Stimulated activated CD8-positive, alpha-beta memory T cell treated with anti-CD3 and anti-CD28 coated beads, Interleukin-7, amount 100 ng/mL, for 48 hours (primary cell): ENCODE measurements around the gene SEMA4G.
"Not testable (repeated sequence)": the region's sequence is repeated elsewhere in the genome, so short reads cannot be mapped to it uniquely, and the experiment has no call there.

ENCODE experiments used
- DNase-seq, 2 donors: peaks; one replicate each; pipeline ENCODE4 v3.0.0-alpha.2; 2020; ENCODE audit warnings: low read depth in 1 of 2; ENCODE audit errors: extremely low read depth in 1 of 2

Gene SEMA4G

DNA sequence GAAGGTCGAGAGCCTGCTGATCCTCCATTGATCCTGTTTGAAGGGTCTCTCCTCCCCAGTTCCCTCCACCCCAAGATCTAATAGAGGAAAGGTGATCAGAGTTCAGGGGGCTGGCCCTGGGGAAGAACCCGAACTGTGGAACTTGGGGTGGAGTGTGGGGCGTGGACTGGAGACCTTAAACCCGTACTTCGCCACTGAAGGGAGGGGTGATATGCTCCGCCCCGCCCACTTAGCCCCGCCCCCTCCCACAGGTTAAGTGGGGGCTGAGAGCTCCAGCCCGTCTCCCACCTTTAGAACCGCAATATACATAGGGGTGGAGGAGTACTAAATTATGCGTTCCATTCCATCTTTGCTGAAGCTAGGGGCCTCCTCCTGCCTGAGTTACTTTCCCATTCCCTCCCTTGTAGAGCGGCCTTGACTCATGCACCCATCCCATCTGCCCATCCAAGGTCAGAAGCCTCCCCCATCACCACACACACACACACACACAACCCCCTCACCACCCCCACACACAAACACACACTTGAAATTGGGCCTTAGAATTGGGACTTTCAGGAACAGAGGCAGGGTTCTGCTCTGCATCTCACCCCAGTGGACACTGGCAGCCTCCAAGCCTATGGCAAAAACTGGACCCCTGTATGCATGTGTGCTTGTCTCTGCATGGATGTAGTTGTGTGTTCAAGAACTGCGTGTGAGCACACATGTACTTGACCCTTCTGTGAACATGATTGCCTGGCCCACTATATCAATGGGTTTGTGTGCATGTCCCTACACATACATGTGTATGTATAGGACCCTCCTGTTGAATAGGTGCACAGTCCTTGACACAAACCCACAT lies 991 bp downstream of the SEMA4G start:
- DNase-seq, result no peak

DNA sequence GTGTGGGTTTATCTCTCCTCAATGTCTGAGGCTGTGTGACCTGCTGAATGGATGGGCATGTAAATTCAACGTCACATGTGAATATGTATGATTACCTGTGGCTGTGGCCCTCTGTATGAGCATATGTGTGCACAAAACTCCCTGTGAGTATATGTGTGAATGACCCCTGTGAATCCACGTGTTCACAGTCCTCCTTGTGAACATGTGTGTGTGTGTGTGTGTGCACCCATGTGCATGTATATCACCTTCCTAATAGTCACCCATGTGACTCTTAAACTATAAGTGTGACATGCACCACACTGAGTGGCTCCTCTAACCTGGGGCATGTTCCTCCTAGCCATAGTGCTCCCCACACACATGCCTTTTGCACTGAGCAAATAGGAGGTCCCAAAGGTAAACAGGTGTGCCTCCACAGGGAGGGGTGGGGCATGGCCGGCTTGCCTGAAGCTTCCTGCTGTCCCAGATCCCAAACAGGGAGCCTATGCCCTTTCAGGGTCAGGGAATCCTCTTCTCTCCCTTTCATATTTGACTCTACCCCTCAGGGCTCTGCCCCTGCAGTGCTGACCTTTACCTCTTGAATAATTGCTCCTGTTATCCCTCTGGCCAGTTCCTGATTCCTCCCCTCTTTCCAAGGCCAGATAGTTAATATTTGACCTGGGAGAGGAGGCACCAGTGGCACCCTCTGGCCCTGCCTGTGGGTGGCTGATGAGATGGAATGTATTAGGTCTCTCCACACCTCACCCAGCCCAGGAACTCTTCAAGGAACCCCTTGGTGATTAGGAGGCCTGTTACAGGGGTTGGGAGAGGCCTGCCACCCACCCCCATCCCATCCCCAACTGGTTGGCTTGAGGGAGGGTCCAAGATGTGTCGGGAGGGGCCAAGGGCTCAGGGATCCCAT lies 1.9 kb downstream of the SEMA4G start:
- DNase-seq, result no peak

DNA sequence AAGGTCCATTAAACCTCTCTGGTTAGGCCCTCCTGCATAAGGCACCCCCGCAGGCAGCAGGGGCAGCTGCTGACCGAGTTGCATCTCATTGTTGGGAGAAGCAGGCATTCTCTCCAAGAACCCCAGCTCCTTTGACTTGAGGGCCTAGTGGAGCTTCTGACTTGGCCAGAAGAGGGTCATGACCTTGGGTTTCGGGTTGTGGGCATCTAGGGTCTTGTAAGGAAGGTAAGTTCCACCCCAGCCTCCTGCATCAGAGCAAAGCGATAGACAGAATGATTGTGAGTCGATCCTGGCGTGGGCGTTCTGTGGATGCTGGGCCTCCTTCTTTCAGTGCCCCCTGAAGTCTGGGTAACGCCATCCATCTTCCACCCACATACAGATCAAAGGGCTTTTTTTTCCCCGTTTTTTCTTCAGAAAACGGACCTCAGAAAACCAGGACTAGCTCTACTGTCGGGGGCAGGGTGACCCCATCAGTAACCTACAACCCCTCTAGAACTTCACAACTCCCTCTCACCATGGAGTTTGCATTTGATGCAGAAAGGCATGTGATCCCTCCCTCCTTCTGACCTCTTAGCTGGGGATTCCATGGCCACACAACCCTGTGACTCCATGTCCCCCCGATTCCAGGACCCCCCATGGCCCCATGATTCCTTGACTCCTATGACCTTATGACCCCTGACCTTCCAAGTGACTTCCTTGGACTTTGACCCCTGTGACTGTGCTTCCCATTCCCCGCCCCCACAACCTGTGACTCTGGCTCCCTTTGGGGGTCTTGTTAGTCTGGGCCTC lies 3.0 kb downstream of the SEMA4G start:
- no peak for DNase-seq

DNA sequence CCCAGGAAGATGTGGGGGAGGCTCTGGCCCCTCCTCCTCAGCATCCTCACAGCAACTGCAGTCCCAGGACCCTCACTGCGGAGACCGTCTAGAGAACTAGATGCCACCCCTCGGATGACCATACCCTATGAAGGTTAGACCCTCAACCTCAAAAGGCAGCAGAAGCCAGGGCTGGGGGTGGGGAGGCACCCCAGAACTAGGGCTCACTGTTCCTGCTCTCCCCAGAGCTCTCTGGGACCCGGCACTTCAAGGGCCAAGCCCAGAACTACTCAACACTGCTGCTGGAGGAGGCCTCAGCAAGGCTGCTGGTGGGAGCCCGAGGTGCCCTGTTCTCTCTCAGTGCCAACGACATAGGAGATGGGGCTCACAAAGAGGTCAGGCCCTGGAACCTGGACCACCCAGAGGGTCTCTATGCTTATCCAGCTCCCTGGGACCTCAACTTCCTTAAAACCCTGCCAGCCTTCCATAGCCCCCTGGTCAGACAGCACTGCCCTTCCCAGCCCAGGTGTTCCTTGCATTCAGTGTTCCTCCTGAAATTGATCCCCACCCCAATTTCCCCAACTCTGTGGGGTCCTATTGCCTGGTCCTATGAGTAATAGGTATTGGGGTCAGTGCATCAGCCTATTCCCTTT lies 3.7 kb downstream of the SEMA4G start:
- DNase-seq, result no peak

DNA sequence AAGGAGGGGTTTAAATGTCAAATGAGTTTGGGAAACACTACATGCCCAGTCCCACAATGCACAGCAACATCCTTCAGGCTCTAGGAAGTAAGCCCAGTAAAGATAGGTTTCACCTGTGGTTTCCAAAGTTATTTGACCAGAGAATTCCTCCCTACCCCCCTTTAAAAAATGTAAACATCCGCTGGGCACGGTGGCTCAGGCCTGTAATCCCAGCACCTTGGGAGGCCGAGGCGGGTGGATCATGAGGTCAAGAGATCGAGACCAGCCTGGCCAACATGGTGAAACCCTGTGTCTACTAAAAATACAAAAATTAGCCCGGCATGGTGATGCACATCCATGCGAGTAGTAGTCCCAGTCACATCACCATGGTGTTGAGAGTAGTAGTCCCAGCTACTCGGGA lies 6.1 kb downstream of the SEMA4G start:
- DNase-seq, result not testable (repeated sequence)

DNA sequence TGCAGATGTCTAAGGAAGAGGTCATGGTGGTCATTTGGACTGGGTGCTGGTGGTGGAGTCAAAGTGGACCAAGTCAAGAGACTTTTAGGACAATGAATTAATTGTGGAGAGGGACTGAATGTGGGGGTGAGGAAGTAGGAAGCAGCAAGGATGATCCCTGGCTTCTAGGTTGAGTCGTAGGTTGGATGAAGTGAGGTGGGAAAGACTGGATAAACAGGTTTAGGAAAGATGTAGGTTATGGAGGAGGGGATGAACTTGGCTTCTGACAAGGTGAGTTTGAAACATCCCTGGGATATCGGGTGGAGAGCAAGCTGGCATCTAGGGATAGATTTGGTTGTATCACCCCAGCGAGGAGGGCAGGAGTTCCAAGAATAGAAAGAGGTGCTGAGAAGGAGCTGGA lies 7.6 kb downstream of the SEMA4G start:
- no peak for DNase-seq

DNA sequence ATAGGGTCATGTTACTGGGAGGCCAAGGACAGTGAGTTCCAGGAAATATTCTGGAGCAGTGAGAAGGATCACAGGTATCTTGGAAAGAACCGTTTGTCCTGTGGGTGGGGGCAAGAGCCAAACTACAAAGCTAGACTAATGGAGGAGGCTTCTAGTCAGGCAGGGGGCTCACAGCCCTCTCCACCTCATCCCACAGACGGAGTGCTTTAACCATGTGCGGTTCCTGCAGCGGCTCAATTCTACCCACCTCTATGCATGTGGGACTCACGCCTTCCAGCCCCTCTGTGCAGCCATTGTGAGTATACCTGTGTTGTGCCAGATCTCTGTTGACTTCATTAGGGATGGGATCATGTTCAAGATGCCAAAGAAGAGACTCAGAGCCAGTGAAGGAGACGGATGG lies 8.1 kb downstream of the SEMA4G start:
- DNase-seq, result no peak

DNA sequence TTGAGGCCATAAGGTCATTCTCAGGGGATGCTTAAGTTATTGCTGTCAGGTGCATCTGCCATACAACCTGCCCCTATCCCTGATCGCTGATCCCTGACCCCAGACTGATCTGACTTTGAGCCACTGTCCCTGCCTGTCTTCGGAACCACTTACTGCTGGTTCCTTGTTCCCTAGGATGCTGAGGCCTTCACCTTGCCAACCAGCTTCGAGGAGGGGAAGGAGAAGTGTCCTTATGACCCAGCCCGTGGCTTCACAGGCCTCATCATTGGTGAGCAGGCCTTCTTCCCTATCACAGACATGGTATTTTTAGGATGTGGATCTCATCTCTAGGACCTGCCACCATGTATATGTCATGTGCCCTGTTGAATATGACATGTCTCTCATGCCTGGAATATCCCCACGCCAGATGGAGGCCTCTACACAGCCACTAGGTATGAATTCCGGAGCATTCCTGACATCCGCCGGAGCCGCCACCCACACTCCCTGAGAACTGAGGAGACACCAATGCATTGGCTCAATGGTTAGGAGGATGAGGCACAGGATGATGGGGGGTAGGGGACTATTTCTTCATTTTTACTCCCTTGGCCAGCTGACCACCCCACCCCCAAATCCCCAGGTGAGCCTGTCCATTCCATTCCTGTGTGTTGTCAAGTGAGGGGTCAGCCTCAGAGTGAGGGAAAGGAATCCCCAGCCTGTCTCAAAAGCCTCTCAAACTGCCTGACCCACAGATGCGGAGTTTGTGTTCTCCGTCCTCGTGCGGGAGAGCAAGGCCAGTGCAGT lies 9.0 kb downstream of the SEMA4G start:
- DNase-seq, result no peak

DNA sequence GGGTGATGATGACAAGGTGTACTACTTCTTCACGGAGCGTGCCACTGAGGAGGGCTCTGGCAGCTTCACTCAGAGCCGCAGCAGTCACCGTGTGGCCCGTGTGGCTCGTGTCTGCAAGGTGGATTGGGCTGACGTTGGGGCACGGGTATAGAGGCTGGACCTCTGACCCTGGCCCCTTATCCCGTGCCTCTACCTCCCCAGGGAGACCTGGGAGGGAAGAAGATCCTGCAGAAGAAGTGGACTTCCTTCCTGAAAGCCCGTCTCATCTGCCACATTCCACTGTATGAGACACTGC lies 9.5 kb downstream of the SEMA4G start:
- DNase-seq, result no peak

DNA sequence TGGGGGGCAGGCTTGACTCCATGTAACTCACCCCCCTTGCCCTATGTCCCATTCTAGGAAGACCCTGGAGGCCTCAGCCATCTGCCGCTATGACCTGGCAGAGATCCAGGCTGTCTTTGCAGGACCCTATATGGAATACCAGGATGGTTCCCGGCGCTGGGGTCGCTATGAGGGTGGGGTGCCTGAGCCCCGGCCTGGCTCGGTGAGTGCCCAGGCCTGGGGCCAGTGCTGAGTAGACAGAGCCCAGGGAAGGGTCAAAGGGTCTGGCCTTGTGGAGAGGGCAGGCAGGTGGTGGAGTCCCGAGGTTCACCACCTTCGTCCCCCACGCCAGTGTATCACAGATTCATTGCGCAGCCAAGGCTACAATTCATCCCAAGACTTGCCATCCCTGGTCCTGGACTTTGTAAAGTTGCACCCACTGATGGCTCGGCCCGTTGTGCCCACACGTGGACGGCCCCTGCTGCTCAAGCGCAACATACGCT lies 10.5 kb downstream of the SEMA4G start:
- DNase-seq, result no peak

DNA sequence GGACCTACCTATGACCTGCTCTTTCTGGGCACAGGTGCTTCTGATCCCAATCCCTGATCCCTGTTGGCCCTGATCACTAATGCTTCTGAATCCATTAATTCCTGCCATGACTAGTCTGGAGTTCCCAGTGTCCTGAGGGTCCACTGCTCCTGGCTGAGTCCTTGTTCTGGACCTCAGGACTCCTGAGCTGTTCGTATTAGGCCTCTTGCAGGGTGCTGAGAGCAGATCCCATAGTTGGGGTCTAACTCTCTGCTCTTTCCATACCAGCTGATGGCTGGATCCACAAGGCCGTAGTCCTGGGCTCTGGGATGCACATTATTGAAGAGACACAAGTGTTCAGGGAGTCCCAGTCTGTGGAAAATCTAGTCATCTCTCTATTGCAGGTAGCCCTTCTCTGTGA lies 11.0 kb downstream of the SEMA4G start:
- DNase-seq, result no peak

DNA sequence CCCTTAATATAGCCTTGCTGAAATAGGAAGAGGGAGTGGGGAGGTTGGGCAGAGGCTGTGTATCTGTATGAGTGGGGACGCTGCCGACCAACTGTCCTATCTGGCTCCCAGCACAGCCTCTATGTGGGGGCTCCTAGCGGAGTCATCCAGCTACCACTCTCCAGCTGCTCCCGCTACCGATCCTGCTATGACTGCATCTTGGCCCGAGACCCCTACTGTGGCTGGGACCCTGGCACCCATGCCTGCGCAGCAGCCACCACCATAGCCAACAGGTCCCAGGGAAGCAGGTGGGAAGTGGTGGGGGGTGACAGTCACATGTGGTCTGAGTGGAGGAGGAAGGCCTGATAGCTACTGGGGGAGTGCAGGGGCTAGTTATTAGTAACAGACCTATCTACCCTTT lies 11.4 kb downstream of the SEMA4G start:
- no peak for DNase-seq

DNA sequence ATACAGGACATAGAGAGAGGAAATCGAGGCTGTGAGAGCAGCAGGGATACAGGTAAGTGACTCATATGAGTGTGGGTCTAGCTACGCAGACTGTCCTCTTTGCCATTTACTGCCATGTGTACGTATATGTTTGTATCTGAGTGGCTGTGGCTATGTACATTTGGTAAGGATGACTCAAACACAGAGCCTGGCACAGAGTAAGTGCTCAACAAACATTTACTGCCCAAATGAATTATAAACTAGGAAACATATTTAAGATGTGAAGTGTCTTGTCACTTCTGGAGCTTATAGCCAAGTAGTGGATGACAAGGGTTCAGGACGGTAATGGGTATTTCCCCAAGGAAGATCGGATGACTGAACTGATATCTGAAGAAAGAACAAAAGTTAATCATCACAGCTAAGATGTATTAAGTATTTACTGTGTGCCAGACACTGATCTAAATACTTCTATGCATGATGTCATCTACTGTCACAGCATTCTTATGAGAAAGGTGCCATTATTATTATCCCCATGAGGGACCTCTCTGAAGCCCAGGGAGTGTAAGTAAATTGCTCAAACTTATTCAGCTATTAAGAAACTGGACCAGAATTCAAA lies 12.0 kb downstream of the SEMA4G start:
- no peak for DNase-seq

DNA sequence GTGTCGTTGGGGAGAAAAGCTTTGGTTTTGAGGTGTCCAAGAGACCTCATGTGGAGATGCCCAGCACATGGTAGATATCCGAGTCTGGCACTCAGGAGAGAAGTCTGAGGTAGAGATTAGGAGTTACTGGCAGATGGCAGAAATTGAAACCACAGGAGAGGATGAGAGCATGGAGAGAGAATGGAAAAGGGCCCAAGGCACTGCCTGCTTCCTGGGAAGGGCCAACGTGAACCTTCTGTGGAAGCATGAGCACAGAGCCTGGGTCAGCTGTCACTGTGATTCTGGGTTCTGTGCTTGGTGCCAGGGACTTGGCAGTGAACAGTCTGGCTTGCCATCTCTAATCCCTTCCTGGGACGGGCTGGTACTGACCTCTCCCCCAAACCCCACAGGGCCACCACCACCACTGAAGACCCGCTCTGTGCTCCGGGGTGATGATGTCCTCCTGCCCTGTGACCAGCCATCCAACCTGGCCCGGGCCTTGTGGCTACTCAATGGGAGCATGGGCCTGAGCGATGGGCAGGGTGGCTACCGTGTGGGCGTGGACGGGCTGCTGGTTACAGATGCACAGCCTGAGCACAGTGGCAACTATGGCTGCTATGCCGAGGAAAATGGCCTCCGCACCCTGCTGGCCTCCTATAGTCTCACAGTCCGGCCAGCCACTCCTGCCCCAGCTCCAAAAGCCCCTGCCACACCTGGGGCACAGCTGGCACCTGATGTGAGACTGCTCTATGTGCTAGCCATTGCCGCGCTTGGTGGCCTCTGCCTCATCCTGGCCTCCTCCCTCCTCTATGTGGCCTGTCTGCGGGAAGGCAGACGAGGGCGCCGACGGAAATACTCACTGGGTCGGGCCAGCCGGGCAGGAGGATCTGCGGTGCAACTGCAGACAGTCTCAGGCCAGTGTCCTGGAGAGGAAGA lies 13.9 kb downstream of the SEMA4G start:
- no peak for DNase-seq

DNA sequence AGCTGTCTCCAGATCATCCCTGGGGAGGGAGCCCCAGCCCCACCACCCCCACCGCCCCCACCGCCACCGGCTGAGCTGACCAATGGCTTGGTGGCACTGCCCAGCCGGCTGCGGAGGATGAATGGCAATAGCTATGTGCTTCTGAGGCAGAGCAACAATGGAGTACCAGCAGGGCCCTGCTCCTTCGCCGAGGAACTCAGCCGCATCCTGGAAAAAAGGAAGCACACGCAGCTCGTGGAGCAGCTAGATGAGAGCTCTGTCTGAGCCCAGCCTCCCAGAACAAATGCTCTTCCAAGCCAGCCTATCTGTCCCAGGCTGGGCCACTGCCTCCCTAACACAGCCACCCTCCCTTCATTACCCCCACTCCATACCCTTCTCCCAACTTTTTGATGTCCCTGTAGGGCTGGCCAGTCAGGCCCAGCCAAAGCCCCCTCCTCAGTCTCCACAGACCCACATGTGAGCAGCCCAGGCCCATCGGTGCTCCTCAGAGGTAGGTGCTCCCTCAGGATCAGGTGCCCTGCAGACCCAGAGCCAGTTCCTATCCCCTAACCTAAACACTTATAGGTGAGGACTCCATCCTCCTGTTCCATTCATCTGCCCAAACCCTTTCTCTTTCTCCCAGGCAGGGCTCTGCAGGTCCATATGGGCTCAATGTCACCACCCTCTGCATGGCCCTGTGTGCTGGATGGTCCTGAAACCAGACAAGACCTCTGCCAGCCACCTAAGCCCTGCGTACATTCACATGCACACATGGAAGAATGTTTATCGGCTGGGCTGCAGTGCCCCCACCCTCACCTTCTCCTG lies 14.8 kb downstream of the SEMA4G start:
- no peak for DNase-seq

DNA sequence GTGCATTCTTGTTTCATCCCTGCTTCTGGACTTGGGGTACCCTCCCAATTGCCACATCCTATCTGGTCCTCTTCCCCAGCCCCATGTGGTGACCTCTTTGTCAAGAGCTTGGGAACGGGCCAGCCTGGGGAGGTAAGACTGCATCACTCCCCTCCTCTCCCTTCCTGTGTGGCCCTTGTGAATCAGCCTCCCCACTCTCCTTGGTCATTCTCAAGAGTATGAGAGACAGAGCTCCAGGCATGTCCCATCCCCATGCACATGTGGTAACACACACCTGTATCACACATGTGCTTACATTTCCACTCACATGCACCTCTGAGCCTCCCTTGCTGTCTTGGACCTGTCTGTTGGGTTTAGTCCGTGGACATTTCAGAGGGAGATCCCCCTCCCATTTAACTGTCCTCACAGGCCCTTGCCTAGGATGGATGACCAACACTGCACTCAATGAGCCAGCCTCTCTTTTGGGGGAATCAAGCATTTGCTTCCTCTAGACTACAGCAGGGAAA lies 15.4 kb downstream of the SEMA4G start:
- DNase-seq, result no peak

DNA sequence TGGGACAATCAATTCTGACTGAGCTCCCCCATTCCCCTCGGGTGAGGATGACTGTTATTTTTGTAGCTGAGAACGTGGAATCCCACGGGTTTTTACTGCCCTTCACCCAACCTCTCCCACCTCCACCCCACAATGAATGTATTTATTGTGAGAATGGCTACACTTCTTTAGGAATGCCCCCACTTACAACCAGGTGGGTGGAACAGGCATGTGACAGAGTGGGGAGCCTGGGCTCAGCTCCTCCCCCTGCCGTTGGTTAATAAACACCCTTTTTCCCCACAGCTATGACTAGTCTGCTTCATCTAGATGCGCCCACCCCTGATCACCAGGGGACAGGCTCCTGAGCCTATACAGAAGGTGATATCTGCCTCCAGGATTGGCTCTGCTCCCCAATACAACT lies 16.0 kb downstream of the SEMA4G start:
- DNase-seq, result no peak

DNA sequence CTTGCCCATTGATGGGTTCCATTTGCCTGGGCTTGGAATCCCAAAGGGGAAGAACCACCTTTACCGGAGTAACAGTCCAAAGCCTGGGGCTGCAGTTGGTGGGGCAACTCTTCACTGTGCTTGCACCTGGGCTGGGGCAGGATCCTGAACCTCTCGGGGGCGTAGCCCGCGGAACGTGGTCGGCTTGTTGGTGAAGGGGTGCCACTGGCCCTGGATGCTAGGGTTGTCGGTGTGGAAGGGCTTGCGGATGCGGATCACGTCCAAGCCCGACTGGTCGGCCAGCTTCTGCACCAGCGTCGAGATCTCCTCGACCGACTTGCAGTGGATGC lies 17.3 kb downstream of the SEMA4G start:
- no peak for DNase-seq
